ENCODE measurements around the gene PTCH1. TPM values are rescaled to one million over a fixed set of nuclear protein-coding genes. Genes with fewer than 3 reads are reported as not detected.

The PTCH1 gene
- total RNA-seq, 1 experiment from 2014 or later: 15.2 TPM

- RAD21 ChIA-PET (ENCODE audit: low non-redundant PET in 1 of 2, low total read pairs in 2 of 2, uncharacterized antibody in 2 of 2, unreplicated experiment in 2 of 2): no interaction called here
- Histone ChIP-seq H3K9me3 (ENCODE audit: control insufficient read depth in 1 of 2, insufficient read depth in 1 of 2, low read depth in 1 of 2, low read length in 2 of 2) (no peaks in the 10 kb centered on the region), H3K4me1 (ENCODE audit: control insufficient read depth in 1 of 2, insufficient read depth in 2 of 2, low read length in 2 of 2) (no peaks in the 10 kb centered on the region), H3K9me2 (ENCODE audit: insufficient read depth) (no peaks in the 10 kb centered on the region), H4K20me1 (ENCODE audit: insufficient read depth) (no peaks in the 10 kb centered on the region), H3K9ac (ENCODE audit: low read length) (no peak overlapping the region), H3K4me3 (replicated peaks in 1 of 2; ENCODE audit: low read depth in 1 of 2, low read length in 2 of 2) (no peak overlapping the region), H3K27me3 (ENCODE audit: insufficient read depth, low read length) (no peaks in the 10 kb centered on the region), H3K36me3 (ENCODE audit: control insufficient read depth in 1 of 2, insufficient read depth in 2 of 2, low read length in 2 of 2) (no peaks in the 10 kb centered on the region), H3K4me2 (ENCODE audit: low read length) (no peak overlapping the region), H3K27ac (ENCODE audit: low read depth, low read length) (no peak overlapping the region), H2AFZ (ENCODE audit: low read depth, low read length, poor library complexity, severe bottlenecking) (no peak overlapping the region), H3K79me2 (ENCODE audit: insufficient read depth, low read length) (no peaks in the 10 kb centered on the region)
- no TSS peak for BruUV-seq (replicated peaks)
- ATAC-seq (no peak), DNase-seq (ENCODE audit: low read depth, low spot score) (no peak)
- POLR2A ChIA-PET: no interaction called here
- TF ChIP-seq MAX (IDR thresholded peaks at IDR 0.05): no peak
- no peak for TF ChIP-seq POLR2A (IDR thresholded peaks at IDR 0.05; ENCODE audit: borderline replicate concordance, extremely low read depth, insufficient read depth, insufficient read length)
- no peak for TF ChIP-seq SRF (IDR thresholded peaks at IDR 0.05; ENCODE audit: low read depth)
- no peak for TF ChIP-seq EZH2phosphoT487 (IDR thresholded peaks at IDR 0.05; ENCODE audit: borderline replicate concordance)
- no peak for TF ChIP-seq ZBTB33 (IDR thresholded peaks at IDR 0.05; ENCODE audit: extremely low read depth, insufficient replicate concordance, low read length)
- TF ChIP-seq EZH2 (IDR thresholded peaks at IDR 0.05): no peak
- no peak for TF ChIP-seq TCF7L2 (IDR thresholded peaks at IDR 0.05; ENCODE audit: borderline replicate concordance, extremely low read depth, insufficient read depth, insufficient read length)
- no peak for TF ChIP-seq ZNF274 (IDR thresholded peaks at IDR 0.05; ENCODE audit: low read depth, low read length)
- no peak for TF ChIP-seq CEBPB (IDR thresholded peaks at IDR 0.05; ENCODE audit: low read depth)
- no peak for TF ChIP-seq FOSL1 (IDR thresholded peaks at IDR 0.05; ENCODE audit: low read depth)
- TF ChIP-seq SP1 (IDR thresholded peaks at IDR 0.05; ENCODE audit: low read depth): no peak
- TF ChIP-seq SIN3A (IDR thresholded peaks at IDR 0.05; ENCODE audit: low read depth): no peak
- no peak for TF ChIP-seq YY1 (IDR thresholded peaks at IDR 0.05; ENCODE audit: extremely low read depth, insufficient replicate concordance, low read depth, low read length)
- TF ChIP-seq CBX3 (IDR thresholded peaks at IDR 0.05; ENCODE audit: low read depth): no peak
- TF ChIP-seq, protein P1, sequence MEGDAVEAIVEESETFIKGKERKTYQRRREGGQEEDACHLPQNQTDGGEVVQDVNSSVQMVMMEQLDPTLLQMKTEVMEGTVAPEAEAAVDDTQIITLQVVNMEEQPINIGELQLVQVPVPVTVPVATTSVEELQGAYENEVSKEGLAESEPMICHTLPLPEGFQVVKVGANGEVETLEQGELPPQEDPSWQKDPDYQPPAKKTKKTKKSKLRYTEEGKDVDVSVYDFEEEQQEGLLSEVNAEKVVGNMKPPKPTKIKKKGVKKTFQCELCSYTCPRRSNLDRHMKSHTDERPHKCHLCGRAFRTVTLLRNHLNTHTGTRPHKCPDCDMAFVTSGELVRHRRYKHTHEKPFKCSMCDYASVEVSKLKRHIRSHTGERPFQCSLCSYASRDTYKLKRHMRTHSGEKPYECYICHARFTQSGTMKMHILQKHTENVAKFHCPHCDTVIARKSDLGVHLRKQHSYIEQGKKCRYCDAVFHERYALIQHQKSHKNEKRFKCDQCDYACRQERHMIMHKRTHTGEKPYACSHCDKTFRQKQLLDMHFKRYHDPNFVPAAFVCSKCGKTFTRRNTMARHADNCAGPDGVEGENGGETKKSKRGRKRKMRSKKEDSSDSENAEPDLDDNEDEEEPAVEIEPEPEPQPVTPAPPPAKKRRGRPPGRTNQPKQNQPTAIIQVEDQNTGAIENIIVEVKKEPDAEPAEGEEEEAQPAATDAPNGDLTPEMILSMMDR (IDR thresholded peaks at IDR 0.05 in 2 of 3, conservative IDR thresholded peaks at IDR 0.05 in 1 of 3; ENCODE audit: borderline replicate concordance in 1 of 3, insufficient read depth in 1 of 3, low read depth in 2 of 3, low read length in 2 of 3): no peak
- TF ChIP-seq EGR1 (IDR thresholded peaks at IDR 0.05; ENCODE audit: low read depth): no peak
- CTCF ChIA-PET: no interaction called here
- intact Hi-C loops (cut with micrococcal nuclease): no loop called here
These were observed 75.7 kb downstream of the PTCH1 start for GRCh38 chr9:95441081-95441480.

Data from HCT116 (cell line).